HG03045 (cell line): ENCODE measurements around the gene MID2.
"Not testable (repeated sequence)": the region's sequence is repeated elsewhere in the genome, so short reads cannot be mapped to it uniquely, and the experiment has no call there.

ENCODE experiments used
- ATAC-seq: cut with Tn5 transposase; IDR thresholded peaks from one replicate; pipeline ENCODE4 v1.9.1; 2021; ENCODE audit warnings: mild to moderate bottlenecking, moderate library complexity; ENCODE audit not compliant: unreplicated experiment

Gene MID2

GRCh38 chrX:107836958-107837357, 11.3 kb downstream of the MID2 start:
- ATAC-seq, result no peak

DNA sequence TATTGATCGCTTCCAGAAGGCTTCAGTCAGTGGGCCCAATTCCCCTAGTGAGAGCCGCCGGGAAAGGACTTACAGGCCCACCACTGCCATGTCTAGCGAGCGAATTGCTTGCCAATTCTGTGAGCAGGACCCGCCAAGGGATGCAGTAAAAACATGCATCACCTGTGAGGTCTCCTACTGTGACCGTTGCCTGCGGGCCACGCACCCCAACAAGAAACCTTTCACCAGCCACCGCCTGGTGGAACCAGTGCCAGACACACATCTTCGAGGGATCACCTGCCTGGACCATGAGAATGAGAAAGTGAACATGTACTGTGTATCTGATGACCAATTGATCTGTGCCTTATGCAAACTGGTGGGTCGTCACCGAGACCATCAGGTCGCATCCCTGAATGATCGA, 15.3 kb downstream of the MID2 start:
- no peak for ATAC-seq

DNA sequence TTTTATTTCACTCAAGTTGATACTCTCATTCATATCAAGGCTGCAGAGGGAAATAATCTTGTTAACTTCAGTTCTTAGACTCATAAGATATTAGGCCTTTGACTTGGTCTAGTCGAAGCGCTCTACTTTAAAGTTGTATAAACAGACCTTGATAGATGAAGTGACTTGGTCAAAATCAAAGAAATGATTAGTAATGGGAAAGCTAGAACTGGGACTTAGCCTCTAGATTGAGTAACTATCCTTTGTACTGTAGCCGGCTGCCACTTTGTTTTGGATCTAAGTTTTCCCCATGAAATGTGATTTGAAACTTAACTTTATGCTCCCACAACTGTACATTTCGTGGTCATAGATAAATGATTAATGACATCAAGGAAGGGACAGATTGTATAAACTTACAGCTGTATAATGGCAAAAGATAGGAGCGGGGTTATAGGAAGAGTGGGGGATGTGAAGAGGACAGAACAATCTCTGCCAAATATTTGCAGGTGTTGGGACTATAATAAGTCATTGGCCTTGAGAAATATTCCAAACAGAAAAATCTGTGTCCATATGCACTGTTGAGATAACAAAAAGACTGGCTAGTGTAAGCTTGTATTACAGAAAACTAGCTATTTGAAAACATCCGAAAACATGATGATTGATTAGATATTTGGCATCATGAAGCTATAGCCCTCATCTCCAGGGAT, 17.2 kb downstream of the MID2 start:
- ATAC-seq, result no peak

DNA sequence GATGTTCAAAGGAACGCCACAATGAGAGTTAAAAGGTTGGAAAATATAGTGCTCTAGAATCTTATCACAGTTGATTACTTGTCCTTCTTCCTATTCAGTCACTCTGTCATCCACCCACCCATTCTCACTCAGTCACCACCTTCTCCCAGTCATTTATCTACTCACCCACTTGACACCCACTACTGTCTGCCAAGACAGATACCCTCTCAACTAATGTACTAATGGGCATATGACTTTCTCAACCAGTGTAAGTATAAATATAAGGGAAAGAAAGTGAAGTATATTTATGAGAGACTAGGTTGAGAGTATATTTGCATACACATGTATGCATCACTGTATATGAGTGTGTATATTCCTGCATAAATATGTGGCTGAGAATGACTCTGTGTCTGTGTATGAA, 20.0 kb downstream of the MID2 start:
- no peak for ATAC-seq

DNA sequence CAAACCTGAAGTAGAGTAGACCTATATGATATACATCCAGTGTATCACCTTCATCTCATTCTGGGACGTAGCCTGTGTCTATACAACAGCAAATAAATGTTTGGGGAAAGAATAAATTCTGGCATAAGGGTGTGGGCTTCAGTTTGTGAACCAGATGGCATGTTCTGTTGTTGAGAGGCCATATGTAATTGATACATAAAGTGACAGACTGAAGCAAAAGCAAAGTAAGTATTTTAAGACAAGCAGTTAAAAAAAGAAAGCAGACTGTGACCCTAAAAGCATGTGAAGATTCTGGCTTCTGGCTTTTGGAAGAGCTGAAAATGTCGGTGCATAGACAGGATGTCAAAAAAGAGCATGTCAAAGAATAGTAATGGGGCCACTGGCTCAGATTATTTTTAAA, 22.9 kb downstream of the MID2 start:
- no peak for ATAC-seq

DNA sequence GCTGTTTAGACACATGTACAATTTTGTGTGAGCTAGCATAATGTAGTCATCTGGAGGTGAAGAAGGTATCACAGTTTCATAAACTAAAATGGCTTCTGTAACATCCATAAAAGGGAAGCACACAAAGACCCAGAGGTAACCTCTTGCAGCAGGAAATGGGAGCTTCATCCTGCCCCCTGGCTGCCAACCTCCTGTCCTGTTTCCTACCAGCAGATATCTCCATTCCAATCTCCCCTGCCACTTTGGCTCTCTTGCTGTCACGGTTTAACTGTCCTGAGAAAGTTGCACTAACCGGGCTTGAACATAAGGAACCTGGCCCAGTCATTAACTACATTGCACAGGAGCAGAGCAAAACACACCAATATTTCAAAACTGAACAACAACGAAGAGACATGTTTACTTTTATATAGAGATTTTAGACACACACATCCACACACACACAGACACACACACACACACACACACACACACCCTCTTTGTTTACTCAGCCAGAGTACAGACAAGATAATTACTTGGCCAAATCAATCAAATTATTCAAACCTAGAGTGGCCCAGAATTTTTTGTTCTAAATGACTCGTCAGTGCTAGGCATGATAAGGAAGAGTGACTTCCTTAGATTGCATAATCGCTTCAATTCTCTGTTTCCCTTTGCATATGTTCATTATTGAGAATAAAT, 24.2 kb downstream of the MID2 start:
- no peak for ATAC-seq

DNA sequence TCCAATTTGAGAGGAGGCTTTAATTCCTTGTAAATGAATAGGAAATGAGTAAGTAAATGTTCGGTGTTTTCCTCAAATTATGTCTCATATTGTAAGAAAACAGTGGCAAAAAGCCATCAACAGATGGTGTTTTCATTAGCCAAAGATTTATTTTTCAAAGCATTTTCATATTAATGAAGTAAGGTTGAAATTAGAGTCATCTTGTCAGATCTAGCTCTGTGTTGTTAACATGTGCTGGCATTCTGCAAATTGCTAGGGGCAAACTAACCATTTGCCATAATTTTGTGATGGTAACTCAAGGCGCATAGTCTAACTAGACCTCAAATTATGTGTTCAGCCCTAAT, 24.7 kb downstream of the MID2 start:
- no peak for ATAC-seq

GRCh38 chrX:107851215-107851614, 25.5 kb downstream of the MID2 start:
- no peak for ATAC-seq

- not testable (repeated sequence) for ATAC-seq
Observed at GRCh38 chrX:107851665-107852064, 26.0 kb downstream of the MID2 start.

DNA sequence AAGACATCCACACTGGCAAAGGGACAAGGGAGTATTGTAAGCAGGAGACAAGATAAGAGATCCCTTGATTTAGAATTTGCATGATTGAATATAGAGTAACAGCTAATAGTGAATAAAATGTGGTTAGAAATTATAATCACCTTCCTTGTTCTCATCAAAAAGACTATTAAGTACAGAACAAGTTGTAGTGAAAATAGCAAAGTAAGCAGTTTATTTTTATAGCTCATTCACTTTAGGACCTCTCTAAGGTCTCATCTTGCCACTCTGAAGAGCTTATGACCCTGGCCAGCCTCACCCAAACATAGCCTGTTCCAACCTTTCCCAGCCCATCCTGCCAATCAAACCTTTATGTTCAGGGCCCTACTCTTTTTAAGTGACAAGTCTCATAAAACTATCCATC, 30.6 kb downstream of the MID2 start:
- ATAC-seq, result no peak

- not testable (repeated sequence) for ATAC-seq
Observed at GRCh38 chrX:107857041-107857440, 31.4 kb downstream of the MID2 start.

DNA sequence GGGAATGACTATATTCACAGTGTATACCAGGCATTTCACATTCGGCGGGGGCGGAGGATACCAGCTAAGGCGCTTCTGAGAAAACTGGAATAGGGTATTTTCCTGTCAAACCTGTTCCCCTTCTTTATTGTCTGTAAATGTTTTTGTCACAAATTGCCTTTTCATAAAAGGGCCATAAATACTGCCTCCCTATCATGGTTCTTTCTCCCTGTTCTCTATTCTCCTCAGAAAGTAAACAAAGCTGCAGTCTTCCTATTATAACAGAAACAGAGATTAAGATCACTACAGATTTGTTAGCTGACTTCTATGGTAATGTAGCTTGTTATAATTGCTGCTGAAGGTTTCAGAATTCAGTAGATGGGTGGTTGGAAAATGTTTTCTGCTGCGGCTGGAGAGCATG, 32.2 kb downstream of the MID2 start:
- ATAC-seq, result no peak

DNA sequence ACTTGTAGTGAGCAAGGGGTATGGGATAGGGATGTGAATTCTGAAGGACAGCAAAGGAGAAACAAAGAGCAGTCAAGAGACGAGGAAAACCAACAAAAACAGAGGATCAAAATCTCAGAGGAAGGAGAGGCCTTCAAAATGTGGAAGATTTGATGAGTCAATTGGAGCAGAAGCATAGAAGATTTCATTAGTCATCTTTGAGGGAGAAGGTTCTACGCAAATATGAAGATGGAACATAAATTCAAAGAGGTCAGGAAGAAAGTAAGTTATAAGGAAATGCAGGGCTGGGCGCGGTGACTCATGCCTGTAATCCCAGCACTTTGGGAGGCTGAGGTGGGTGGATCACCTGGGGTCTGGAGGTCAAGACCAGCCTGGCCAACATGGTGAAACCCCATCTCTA, 35.4 kb downstream of the MID2 start:
- ATAC-seq, result no peak

DNA sequence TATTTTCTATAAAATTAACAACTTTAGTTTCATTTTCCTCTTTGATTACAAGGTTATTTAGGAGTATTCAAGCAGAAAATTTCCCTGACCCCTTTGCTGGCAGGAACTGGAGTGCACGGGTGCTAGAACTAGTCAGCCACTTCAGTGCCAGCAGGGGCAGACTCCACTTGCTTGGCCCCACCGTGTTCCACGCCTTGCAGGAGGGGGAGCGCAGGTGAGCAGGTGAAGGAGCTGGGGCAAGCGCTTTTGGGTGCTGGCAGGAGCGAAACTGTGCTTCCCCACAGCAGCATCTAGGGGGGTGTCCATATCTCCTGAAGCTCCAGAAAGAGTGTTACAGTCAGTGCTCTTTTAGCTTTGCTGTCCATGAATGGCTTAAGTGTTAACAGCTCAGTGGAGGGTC, 45.5 kb downstream of the MID2 start:
- ATAC-seq, result no peak

DNA sequence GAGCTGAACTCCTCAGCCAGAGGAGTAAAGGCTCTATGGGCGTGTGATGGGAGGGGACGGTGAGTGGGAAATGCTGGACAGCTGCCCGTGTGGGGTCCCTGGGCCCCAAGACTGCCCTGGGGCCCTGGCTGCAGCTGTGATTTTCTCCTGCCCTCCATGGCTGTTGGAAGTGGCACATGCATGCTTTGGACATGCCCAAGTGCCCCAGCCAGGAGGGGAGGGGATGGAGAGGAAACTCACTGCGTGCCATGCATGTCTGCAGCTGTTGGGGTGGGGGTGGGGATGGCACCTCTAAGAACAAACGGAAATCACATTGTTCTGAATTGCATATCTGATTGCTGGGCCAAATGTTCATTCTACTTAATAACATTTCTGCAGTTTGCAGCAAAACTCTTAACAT, 52.4 kb downstream of the MID2 start:
- no peak for ATAC-seq

GRCh38 chrX:107880054-107880610, 54.5 kb downstream of the MID2 start:
- ATAC-seq, result no peak

GRCh38 chrX:107894038-107894437, 68.4 kb downstream of the MID2 start:
- no peak for ATAC-seq

- ATAC-seq, result no peak
Observed at GRCh38 chrX:107902721-107903120, 77.1 kb downstream of the MID2 start.

- ATAC-seq, result no peak
Observed at GRCh38 chrX:107905366-107905765, 79.7 kb downstream of the MID2 start.

GRCh38 chrX:107924136-107924746, 98.6 kb downstream of the MID2 start:
- ATAC-seq, result no peak

DNA sequence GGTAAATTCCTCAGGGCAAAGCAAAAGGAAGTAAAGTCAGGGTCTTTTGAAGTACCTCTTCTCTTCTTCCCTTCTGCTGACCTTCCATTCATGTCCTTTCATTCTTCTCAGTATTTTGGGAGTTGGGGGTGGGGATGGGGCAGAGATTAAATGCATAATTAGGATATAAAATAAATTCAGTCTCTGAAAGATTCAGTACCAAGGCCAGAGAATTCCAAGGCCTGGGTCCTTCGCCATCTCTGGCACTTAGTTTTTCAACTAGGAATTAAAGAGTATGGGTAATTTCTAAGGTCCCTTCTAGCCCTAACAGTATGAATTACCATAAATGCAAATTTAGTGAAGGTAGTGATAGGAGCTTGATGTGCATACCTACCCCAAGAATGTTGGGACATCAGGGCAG, 108.6 kb downstream of the MID2 start:
- no peak for ATAC-seq

GRCh38 chrX:107935200-107935599, 109.5 kb downstream of the MID2 start:
- no peak for ATAC-seq
